ENCODE results near the gene GGACT.
"Not testable (repeated sequence)": the region's sequence is repeated elsewhere in the genome, so short reads cannot be mapped to it uniquely, and the experiment has no call there.

Gene GGACT

DNA sequence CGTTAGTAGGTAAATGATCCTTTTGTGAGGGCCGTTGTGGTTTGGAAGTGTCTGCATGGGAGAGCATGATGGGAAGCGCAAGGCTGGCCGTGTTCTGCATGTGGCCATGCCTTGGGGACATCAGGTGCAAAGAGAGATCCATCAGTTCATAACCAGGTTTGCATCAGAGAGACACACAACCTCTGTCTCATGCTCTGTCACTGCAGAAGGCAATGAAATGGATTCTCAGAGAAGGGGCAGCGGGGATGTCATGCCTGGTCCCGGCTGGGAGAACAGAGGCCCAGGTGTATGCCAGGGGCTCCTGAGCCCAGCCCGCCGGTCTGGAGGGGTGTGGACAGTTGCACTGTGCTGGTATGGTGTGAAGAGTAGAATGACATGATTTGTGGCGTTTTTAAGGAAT is 60.2 kb downstream of the GGACT start:
- ATAC-seq, result no peak

GRCh38 chr13:100527644-100528043 is 60.9 kb downstream of the GGACT start:
- ATAC-seq, result no peak

DNA sequence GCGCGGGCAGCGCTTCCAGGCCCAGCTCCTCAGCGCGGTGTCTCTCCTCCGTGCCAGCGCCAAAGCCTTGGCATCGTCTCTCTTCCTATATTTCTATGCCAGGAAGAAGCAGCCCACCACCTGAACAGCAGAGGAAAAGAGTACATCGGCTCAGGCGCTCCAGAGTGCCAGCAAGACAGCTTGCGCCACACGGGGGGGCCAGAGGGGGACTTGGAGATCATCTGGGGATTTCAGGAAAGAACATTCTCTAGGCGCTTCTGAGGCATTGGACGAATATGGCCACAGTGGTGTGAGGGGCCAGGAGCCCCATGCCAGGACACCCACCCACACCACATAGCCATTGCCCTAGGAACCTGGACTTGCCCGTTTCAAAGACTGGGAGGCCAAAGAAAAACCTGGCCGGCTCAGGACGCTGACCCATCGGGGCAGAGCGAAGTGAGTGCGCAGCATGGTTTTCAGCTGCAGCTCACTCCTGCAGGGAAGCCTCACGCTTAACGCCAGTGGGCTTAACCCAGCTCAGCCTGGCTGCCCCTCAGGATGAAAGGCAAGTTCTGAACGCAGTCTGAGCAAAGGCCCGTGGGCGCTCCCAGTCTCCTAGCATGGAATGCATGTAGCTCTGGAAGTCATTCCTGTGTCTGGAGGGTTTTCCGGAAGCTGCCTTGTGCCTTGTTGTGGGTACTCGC is 62.1 kb downstream of the GGACT start:
- no peak for ATAC-seq

GRCh38 chr13:100525453-100526317 is 62.9 kb downstream of the GGACT start:
- ATAC-seq, result no peak

GRCh38 chr13:100524688-100525087 is 63.9 kb downstream of the GGACT start:
- not testable (repeated sequence) for ATAC-seq

DNA sequence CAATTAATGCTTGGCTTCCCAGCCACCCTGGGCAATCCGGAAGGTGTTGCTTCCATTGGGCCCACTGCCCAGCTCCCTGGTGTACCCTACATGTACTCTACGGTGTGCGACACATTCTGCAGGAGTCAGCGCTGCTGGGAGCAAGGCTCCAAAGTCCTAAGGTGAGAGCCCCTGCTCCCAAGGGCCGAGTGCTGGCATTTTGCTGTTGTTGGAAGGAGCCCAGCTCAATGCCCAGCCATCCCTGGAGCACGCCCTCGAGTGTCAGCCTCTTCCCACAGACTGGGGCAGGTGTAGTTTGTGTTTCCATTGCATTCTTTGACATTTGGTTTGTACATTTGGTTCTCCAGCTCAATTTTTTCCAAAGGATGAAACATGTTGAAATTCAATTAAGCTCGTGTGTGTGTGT is 64.6 kb downstream of the GGACT start:
- no peak for ATAC-seq

DNA sequence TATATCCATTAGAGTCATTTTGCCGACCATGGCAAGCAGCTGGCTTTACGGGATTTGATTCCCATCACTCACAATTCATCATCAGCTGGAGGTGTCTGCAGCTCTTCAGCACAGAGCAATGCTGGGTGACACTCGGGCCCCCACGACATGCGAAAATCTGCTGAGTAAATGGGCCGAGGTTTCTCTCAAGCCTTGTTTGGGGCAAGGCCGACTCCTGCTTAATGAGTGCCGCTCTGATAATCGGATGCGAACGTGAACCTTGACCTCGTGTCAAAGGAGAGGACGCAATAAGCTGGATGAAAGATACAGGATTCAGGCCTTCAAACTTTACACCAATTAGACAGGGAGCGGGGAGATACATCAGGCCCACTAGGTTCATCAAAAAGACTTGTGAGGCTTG is 65.2 kb downstream of the GGACT start:
- no peak for ATAC-seq

DNA sequence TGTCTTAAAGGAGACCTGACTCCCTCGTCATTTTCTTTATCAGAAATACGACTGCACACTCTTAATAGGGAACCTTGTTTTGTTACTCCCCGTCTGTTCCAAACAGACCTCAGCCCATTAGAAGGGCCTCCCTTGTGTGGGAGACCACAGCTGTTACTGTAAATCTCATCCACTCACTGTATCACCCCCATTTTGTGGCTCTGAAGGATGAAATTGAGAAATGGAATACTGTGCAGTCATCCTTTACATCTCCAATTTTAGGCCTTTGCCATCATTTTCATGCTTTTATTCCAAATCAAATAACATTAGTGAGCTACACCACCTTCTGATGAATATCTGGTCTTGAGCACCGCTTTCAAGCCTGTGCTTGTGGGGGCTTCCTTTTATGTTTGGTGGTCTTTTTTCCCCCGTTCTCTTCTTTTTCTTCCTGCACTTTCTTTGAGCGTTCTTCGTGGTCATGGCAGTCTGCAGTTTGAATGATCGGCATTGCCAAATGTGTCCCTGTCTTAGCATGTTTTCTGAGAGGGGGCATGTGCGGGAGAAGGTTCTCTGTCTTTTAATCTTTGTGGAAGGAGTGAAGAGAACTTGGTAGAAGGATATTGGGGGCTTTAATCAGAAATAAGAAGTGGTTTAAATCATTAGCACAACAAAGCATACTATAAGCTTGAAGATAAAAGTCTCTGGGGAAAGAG is 65.8 kb downstream of the GGACT start:
- ATAC-seq, result no peak

DNA sequence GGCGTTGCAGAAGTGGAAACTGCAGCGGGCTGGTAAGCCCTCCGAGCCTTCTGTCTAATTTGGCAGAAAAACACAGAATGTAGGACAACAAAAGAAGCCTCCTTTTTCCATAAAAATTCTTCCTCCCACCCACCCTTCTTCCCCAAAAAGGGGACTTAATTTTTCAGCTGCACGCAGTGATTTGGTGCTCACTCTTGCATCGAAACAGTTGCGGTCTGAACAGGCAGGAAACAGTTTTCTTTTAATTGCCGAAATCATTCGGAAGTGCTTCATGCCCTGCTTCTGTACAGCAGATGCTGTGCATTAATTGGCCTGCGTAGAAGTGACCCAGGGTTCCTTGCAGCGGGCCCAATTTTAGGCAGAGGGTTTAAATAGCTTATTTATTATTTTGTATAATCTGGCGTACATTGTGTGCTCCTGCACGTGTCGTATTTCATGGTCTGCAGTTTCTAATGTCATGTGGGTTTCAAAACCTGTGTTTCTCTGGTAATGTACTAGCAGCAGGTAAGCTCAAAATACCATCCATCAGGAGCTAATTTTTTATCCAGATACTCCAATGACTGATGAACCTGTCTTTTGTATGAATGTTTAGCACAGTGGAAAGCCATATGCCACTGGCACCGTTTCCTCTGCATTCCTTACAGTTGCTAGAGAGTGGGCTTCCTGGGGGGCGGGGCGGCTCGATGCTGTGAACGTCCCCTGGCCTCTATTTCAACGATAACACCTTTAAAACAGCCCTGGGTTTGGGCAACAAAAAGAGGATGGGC is 66.6 kb downstream of the GGACT start:
- no peak for ATAC-seq

- ATAC-seq, result no peak
These were observed 67.4 kb downstream of the GGACT start for GRCh38 chr13:100520936-100521850.

GRCh38 chr13:100519626-100520025 is 69.0 kb downstream of the GGACT start:
- no peak for ATAC-seq

GRCh38 chr13:100518394-100519062 is 70.1 kb downstream of the GGACT start:
- ATAC-seq, result no peak

GRCh38 chr13:100517728-100518127 is 70.9 kb downstream of the GGACT start:
- no peak for ATAC-seq

DNA sequence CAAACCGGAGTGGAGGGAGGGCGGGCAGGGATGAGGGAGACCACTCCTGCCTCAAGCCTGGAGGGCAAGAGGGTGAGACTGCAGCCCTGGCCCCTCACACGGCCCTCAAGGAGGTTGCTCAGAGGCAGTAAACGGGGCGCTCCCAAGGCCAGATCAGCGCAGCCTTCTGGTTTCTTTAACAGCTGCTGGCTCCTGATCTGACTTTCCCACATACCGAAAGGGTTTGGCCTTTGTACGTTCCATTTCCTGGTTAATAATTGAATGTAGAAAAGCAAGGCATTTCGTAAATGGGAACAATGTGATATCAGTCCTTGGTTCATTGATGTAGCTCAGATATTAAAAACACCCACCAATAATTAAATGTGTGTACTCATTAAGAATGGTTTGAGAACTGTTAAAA is 71.5 kb downstream of the GGACT start:
- ATAC-seq, result no peak

- no peak for ATAC-seq
These were observed 73.2 kb downstream of the GGACT start for GRCh38 chr13:100515410-100515800.

DNA sequence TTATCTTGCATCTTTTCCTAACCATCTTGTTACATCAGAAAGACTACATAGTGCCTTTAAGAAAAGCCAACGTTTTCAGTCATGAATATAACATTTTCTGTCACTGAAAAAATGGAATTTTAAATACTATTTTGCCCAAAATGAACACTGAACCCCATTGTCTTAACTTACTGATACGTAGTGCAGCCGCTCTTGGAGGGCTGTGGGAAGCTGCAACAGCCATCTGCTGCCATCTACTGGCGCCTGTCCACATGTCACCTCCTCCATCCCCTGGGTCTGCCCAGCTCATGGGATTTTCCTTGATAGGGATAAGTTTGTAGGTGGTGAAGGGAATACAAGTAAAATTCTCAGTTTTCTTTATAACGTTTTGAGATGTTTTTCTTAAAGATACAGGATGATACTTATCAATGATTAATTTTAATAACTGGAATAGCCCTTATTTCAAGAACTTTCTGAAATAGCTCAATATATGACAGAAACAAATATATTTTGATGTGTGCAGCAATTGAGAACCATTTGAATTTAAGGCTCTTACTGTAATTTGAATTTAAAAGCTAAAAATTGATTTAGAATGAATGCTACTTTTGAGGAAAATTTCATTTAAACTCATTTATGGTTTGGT is 73.7 kb downstream of the GGACT start:
- peak; percentile 89 to 90 for ATAC-seq

- ATAC-seq, result no peak
These were observed 74.5 kb downstream of the GGACT start for GRCh38 chr13:100513987-100514670.

GRCh38 chr13:100513171-100513570 is 75.4 kb downstream of the GGACT start:
- no peak for ATAC-seq

DNA sequence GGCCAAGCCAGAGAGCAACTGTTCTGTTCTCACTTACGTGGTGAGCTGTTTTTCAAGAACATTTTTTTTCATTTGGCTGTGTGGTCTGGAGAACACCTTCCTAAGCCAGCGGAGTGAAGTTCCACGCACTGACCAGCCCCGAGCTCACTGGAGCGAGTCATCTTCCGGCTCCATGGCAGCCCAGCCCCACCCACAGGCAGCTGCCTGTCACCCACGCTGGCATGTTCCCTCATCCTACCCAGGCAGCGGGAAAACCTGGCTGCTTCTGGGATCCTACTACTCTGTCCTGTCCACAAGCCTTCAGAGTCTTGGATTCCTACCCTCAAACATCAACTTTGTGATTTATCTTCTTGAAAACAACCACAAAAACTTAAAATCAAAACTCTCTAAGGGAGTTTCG is 76.2 kb downstream of the GGACT start:
- ATAC-seq, result no peak

- no peak for ATAC-seq
These were observed 77.1 kb downstream of the GGACT start for GRCh38 chr13:100511466-100511865.

Measured in activated CD4-positive, CD25-positive, alpha-beta regulatory T cell treated with anti-CD3 and anti-CD28 coated beads, Interleukin-2, amount 50 U/mL, for 24 hours (primary cell).